Thyroid gland (tissue), 4 donors: ENCODE results near the gene DLX2.

Experiments
- POLR2A ChIP-seq, 2 donors: fragments of 450-650 bp; IDR thresholded peaks; one replicate each; pipeline ENCODE4 v1.6.1; 2017; ENCODE audit warnings: antibody characterized with exemption in 2 of 2, mild to moderate bottlenecking in 2 of 2, moderate library complexity in 1 of 2
- TF ChIP-seq, protein P1 (sequence below), 6 experiments: fragments of 200-600 bp in 3 of 6; fragments of 450-650 bp in 3 of 6; sonication (generic) in 3 of 6; IDR thresholded peaks; one replicate each; pipeline ENCODE4 v1.5.1; 2016 to 2019; ENCODE audit warnings: antibody characterized with exemption in 6 of 6, mild to moderate bottlenecking in 2 of 6, inconsistent platforms in 1 of 6, moderate library complexity in 1 of 6

DNA sequence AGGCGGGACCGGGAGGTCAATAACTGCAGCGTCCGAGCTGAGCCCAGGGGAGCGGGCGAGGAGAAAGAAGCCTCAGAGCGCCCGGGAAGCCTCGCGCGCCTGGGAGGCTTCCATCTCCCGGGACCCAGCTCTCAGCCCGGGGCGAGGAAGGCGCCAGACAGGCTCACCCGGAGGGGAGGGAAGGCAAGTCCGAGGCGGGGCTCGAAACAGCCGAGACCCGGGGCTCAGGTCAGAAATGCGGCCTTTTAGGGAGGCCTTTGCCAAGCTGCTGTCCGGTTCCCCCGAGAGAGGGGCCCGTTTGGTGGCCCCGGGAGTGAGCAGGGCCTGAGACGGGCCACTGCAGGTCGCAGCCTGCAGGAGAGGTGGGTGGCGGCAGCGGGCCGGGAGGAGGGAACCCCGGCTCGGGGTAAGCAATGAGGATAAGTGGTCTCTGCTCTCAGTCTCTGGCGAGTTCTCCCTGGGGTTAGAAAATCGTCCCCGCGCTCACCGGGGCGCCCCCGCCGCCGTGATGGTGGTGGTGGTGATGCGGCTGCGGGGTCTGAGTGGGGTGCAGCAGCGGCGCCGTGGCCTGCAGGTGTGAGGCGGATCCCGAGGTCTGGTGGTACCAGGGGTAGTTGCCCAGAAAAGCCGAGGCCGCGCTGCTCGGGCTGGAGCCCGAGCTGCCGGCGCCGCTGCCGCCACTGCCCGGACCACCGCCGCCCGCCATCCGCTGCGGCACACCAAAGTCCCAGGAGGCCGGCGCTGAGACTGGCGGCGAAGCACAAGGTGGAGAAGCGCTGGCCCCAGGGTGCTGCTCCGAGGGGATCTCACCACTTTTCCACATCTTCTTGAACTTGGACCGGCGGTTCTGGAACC is 2.4 kb downstream of the DLX2 start:
- TF ChIP-seq, protein P1, sequence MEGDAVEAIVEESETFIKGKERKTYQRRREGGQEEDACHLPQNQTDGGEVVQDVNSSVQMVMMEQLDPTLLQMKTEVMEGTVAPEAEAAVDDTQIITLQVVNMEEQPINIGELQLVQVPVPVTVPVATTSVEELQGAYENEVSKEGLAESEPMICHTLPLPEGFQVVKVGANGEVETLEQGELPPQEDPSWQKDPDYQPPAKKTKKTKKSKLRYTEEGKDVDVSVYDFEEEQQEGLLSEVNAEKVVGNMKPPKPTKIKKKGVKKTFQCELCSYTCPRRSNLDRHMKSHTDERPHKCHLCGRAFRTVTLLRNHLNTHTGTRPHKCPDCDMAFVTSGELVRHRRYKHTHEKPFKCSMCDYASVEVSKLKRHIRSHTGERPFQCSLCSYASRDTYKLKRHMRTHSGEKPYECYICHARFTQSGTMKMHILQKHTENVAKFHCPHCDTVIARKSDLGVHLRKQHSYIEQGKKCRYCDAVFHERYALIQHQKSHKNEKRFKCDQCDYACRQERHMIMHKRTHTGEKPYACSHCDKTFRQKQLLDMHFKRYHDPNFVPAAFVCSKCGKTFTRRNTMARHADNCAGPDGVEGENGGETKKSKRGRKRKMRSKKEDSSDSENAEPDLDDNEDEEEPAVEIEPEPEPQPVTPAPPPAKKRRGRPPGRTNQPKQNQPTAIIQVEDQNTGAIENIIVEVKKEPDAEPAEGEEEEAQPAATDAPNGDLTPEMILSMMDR (IDR thresholded peaks at IDR 0.05), result no peak
- no peak for TF ChIP-seq POLR2A (IDR thresholded peaks at IDR 0.05)
